HEK293 (cell line): ENCODE results near the gene ARRDC2.

Experiments used
- CTCF ChIA-PET: fragments of 350-600 bp; formaldehyde crosslinking; extraction: SDS; loops from one replicate; lab custom pipeline; 2021; ENCODE audit warnings: antibody characterized with exemption; lab: Yijun Ruan, JAX
- POLR2A ChIA-PET: fragments of 300-600 bp; formaldehyde crosslinking; extraction: SDS; loops from one replicate; lab custom pipeline; 2020; ENCODE audit warnings: antibody characterized with exemption, inconsistent platforms; lab: Yijun Ruan, JAX
- H3K27ac ChIP-seq: fragments of 200-500 bp; sonication (Bioruptor generic); 2 replicates; pipeline ENCODE4 v1.5.1; 2014; ENCODE audit warnings: low read depth, low read length, control low read depth, inconsistent platforms; ENCODE audit errors: extremely low read depth
- H3K36me3 ChIP-seq, 2 experiments: fragments of 200-500 bp in 1 of 2; sonication (Bioruptor generic) in 1 of 2; 1 replicate in 1 of 2; 2 replicates in 1 of 2; pipeline ENCODE4 v1.5.1; 2014 to 2017; ENCODE audit warnings: inconsistent platforms in 2 of 2, low read length in 2 of 2; ENCODE audit not compliant: control insufficient read depth in 2 of 2, insufficient read depth in 1 of 2
- H3K4me1 ChIP-seq: fragments of 200-500 bp; sonication (Bioruptor generic); 2 replicates; pipeline ENCODE4 v1.5.1; 2014; ENCODE audit warnings: mild to moderate bottlenecking, low read length, inconsistent platforms; ENCODE audit not compliant: control insufficient read depth, insufficient read depth
- H3K4me3 ChIP-seq: 2 replicates; pipeline ENCODE4 v1.5.1; 2011; ENCODE audit warnings: low read depth, mild to moderate bottlenecking, control low read depth, low read length, moderate library complexity
- H3K9me3 ChIP-seq: fragments of 200-500 bp; sonication (Bioruptor generic); 2 replicates; pipeline ENCODE4 v1.5.1; 2014; ENCODE audit warnings: low read depth, low read length, inconsistent platforms; ENCODE audit not compliant: control insufficient read depth, insufficient read depth
- BCL11A ChIP-seq: fragments of 450-650 bp; formaldehyde crosslinking; IDR thresholded peaks from 2 replicates; pipeline ENCODE4 v1.5.1; 2016; ENCODE audit warnings: low read depth, missing biosample characterization, missing genetic modification characterization
- FEZF1 ChIP-seq: fragments of 450-650 bp; formaldehyde crosslinking; IDR thresholded peaks from 2 replicates; pipeline ENCODE4 v1.5.1; 2016; ENCODE audit warnings: missing biosample characterization, missing genetic modification characterization
- KLF17 ChIP-seq: fragments of 450-650 bp; formaldehyde crosslinking; IDR thresholded peaks from 2 replicates; pipeline ENCODE4 v1.5.1; 2016; ENCODE audit warnings: missing biosample characterization, missing genetic modification characterization
- RBAK ChIP-seq: fragments of 450-650 bp; formaldehyde crosslinking; IDR thresholded peaks from 2 replicates; pipeline ENCODE4 v1.5.1; 2016; ENCODE audit warnings: missing biosample characterization, missing genetic modification characterization
- SALL2 ChIP-seq: fragments of 450-650 bp; formaldehyde crosslinking; IDR thresholded peaks from 2 replicates; pipeline ENCODE4 v1.5.0; 2017; ENCODE audit warnings: missing biosample characterization, mild to moderate bottlenecking, missing genetic modification characterization, borderline replicate concordance
- SP3 ChIP-seq: fragments of 450-650 bp; formaldehyde crosslinking; IDR thresholded peaks from 2 replicates; pipeline ENCODE4 v1.5.1; 2016; ENCODE audit warnings: missing biosample characterization, missing genetic modification characterization
- ZBTB48 ChIP-seq: fragments of 450-650 bp; formaldehyde crosslinking; IDR thresholded peaks from 2 replicates; pipeline ENCODE4 v1.5.1; 2016; ENCODE audit warnings: missing biosample characterization, missing genetic modification characterization
- ZBTB6 ChIP-seq: fragments of 450-650 bp; formaldehyde crosslinking; IDR thresholded peaks from 2 replicates; pipeline ENCODE4 v1.5.1; 2017; ENCODE audit warnings: missing biosample characterization, missing genetic modification characterization
- ZFHX2 ChIP-seq: fragments of 450-650 bp; formaldehyde crosslinking; conservative IDR thresholded peaks from 2 replicates; pipeline ENCODE4 v1.5.1; 2016; ENCODE audit warnings: missing biosample characterization, missing genetic modification characterization
- ZNF10 ChIP-seq: fragments of 450-650 bp; formaldehyde crosslinking; IDR thresholded peaks from 2 replicates; pipeline ENCODE4 v1.5.1; 2017; ENCODE audit warnings: missing biosample characterization, missing genetic modification characterization
- ZNF132 ChIP-seq: fragments of 450-650 bp; formaldehyde crosslinking; IDR thresholded peaks from 2 replicates; pipeline ENCODE4 v1.5.1; 2017; ENCODE audit warnings: missing biosample characterization, missing genetic modification characterization, borderline replicate concordance
- ZNF266 ChIP-seq: fragments of 450-650 bp; formaldehyde crosslinking; IDR thresholded peaks from 2 replicates; pipeline ENCODE4 v1.5.1; 2016; ENCODE audit warnings: missing biosample characterization, missing genetic modification characterization, low read depth
- ZNF274 ChIP-seq, 2 experiments: fragments of 200-500 bp in 1 of 2; fragments of 450-650 bp in 1 of 2; sonication (Bioruptor generic) in 1 of 2; formaldehyde crosslinking in 1 of 2; IDR thresholded peaks; 2 replicates each; pipeline versions ENCODE4 v1.5.1 to v1.6.1; 2014 to 2016; ENCODE audit warnings: borderline replicate concordance in 1 of 2, inconsistent platforms in 1 of 2, low read length in 1 of 2, missing biosample characterization in 1 of 2, missing genetic modification characterization in 1 of 2
- ZNF311 ChIP-seq: fragments of 450-650 bp; formaldehyde crosslinking; IDR thresholded peaks from 2 replicates; pipeline ENCODE4 v1.5.1; 2017; ENCODE audit warnings: missing biosample characterization, missing genetic modification characterization, borderline replicate concordance
- ZNF366 ChIP-seq: fragments of 450-650 bp; formaldehyde crosslinking; conservative IDR thresholded peaks from 2 replicates; pipeline ENCODE4 v1.5.1; 2016; ENCODE audit warnings: missing biosample characterization, missing genetic modification characterization
- ZNF416 ChIP-seq: fragments of 450-650 bp; formaldehyde crosslinking; IDR thresholded peaks from 2 replicates; pipeline ENCODE4 v1.5.1; 2016; ENCODE audit warnings: missing biosample characterization, missing genetic modification characterization
- ZNF473 ChIP-seq: fragments of 450-650 bp; formaldehyde crosslinking; IDR thresholded peaks from 2 replicates; pipeline ENCODE4 v1.5.1; 2017; ENCODE audit warnings: missing biosample characterization, missing genetic modification characterization
- ZNF555 ChIP-seq: fragments of 450-650 bp; formaldehyde crosslinking; conservative IDR thresholded peaks from 2 replicates; pipeline ENCODE4 v1.5.1; 2017; ENCODE audit warnings: missing biosample characterization, mild to moderate bottlenecking, missing genetic modification characterization, inconsistent platforms
- ZNF843 ChIP-seq: fragments of 450-650 bp; formaldehyde crosslinking; IDR thresholded peaks from 2 replicates; pipeline ENCODE4 v1.5.1; 2016; ENCODE audit warnings: missing biosample characterization, missing genetic modification characterization
- ZSCAN30 ChIP-seq: fragments of 450-650 bp; IDR thresholded peaks from 2 replicates; pipeline ENCODE4 v1.5.1; 2018; ENCODE audit warnings: missing biosample characterization, mild to moderate bottlenecking, missing genetic modification characterization, moderate library complexity
- TF ChIP-seq, protein P1 (sequence below): fragments of 450-650 bp; formaldehyde crosslinking; IDR thresholded peaks from 2 replicates; pipeline ENCODE4 v1.5.1; 2016; ENCODE audit warnings: missing biosample characterization, missing genetic modification characterization
- TF ChIP-seq, protein P2 (sequence below): fragments of 450-650 bp; formaldehyde crosslinking; IDR thresholded peaks from 2 replicates; pipeline ENCODE4 v1.5.1; 2017; ENCODE audit warnings: missing biosample characterization, missing genetic modification characterization
- TF ChIP-seq, protein P3 (sequence below): fragments of 450-650 bp; formaldehyde crosslinking; conservative IDR thresholded peaks from 2 replicates; pipeline ENCODE4 v1.5.1; 2016; ENCODE audit warnings: low read depth, missing biosample characterization, missing genetic modification characterization

ARRDC2 gene

GRCh38 chr19:18007044-18007916 lies 690 bp upstream of the ARRDC2 start:
- Histone ChIP-seq H3K36me3 (peaks cover 0 to 5% of the 10 kb centered on the region in 2 experiments; a peak in 2 of 3 replicates), H3K4me3 (peak overlapping the region; percentile 38), H3K9me3 (no peaks in the 10 kb centered on the region), H3K4me1 (no peaks in the 10 kb centered on the region; the same call in 1 of the 2 replicates), H3K27ac (no peak overlapping the region)
- POLR2A ChIA-PET: interaction anchor here (0.8 to 1.5 kb wide), 4 partner anchors 17 to 52 kb away, joined by 3 to 5 read pairs (median 4); no protein-coding TSS in a partner anchor
- CTCF ChIA-PET: interaction anchor here (0.5 to 6.7 kb wide), 17 partner anchors 10 to 957 kb away, joined by 3 to 101 read pairs (median 3); partner anchors contain the start of gene MPV17L2
- no peak for TF ChIP-seq ZNF132 (tag by site-specific recombination)
- TF ChIP-seq, protein P1, sequence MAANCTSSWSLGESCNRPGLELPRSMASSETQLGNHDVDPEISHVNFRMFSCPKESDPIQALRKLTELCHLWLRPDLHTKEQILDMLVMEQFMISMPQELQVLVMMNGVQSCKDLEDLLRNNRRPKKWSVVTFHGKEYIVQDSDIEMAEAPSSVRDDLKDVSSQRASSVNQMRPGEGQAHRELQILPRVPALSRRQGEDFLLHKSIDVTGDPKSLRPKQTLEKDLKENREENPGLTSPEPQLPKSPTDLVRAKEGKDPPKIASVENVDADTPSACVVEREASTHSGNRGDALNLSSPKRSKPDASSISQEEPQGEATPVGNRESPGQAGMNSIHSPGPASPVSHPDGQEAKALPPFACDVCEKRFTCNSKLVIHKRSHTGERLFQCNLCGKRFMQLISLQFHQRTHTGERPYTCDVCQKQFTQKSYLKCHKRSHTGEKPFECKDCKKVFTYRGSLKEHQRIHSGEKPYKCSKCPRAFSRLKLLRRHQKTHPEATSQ (tag by site-specific recombination): no peak
- no peak for TF ChIP-seq ZNF311 (tag by site-specific recombination)
- TF ChIP-seq, protein P2, sequence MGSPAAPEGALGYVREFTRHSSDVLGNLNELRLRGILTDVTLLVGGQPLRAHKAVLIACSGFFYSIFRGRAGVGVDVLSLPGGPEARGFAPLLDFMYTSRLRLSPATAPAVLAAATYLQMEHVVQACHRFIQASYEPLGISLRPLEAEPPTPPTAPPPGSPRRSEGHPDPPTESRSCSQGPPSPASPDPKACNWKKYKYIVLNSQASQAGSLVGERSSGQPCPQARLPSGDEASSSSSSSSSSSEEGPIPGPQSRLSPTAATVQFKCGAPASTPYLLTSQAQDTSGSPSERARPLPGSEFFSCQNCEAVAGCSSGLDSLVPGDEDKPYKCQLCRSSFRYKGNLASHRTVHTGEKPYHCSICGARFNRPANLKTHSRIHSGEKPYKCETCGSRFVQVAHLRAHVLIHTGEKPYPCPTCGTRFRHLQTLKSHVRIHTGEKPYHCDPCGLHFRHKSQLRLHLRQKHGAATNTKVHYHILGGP (tag by site-specific recombination): no peak
- TF ChIP-seq ZNF10 (tag by site-specific recombination): no peak
- TF ChIP-seq SP3 (tag by site-specific recombination): peak; percentile 31
- no peak for TF ChIP-seq ZNF274 (IDR thresholded peaks at IDR 0.05; ENCODE audit: low read length)
- no peak for TF ChIP-seq ZNF274 (tag by site-specific recombination; IDR thresholded peaks at IDR 0.05; ENCODE audit: borderline replicate concordance)
- TF ChIP-seq, protein P3, sequence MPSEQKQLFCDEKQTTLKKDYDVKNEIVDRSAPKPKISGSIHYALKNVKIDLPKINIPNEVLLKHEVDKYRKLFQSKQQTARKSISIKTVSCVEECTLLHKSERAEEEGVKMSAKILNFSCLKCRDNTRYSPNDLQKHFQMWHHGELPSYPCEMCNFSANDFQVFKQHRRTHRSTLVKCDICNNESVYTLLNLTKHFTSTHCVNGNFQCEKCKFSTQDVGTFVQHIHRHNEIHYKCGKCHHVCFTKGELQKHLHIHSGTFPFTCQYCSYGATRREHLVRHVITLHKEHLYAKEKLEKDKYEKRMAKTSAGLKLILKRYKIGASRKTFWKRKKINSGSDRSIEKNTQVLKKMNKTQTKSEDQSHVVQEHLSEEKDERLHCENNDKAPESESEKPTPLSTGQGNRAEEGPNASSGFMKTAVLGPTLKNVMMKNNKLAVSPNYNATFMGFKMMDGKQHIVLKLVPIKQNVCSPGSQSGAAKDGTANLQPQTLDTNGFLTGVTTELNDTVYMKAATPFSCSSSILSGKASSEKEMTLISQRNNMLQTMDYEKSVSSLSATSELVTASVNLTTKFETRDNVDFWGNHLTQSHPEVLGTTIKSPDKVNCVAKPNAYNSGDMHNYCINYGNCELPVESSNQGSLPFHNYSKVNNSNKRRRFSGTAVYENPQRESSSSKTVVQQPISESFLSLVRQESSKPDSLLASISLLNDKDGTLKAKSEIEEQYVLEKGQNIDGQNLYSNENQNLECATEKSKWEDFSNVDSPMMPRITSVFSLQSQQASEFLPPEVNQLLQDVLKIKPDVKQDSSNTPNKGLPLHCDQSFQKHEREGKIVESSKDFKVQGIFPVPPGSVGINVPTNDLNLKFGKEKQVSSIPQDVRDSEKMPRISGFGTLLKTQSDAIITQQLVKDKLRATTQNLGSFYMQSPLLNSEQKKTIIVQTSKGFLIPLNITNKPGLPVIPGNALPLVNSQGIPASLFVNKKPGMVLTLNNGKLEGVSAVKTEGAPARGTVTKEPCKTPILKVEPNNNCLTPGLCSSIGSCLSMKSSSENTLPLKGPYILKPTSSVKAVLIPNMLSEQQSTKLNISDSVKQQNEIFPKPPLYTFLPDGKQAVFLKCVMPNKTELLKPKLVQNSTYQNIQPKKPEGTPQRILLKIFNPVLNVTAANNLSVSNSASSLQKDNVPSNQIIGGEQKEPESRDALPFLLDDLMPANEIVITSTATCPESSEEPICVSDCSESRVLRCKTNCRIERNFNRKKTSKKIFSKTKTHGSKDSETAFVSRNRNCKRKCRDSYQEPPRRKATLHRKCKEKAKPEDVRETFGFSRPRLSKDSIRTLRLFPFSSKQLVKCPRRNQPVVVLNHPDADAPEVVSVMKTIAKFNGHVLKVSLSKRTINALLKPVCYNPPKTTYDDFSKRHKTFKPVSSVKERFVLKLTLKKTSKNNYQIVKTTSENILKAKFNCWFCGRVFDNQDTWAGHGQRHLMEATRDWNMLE: no peak
- no peak for TF ChIP-seq BCL11A (tag by site-specific recombination)
- peak; percentile 96 for TF ChIP-seq ZFHX2 (tag by site-specific recombination)
- TF ChIP-seq ZSCAN30 (tag by site-specific recombination): 0 out of 2 replicates have a peak, but pooled peaks have one; percentile 35
- TF ChIP-seq ZNF555 (tag by site-specific recombination): no peak
- TF ChIP-seq ZBTB48 (tag by site-specific recombination): peak; percentile 17; the same call in 1 of the 2 replicates
- TF ChIP-seq ZNF843 (tag by site-specific recombination): no peak
- no peak for TF ChIP-seq ZNF473 (tag by site-specific recombination)
- no peak for TF ChIP-seq ZNF416 (tag by site-specific recombination)
- peak; percentile 14; the same call in 1 of the 2 replicates for TF ChIP-seq ZNF366 (tag by site-specific recombination)
- no peak for TF ChIP-seq RBAK (tag by site-specific recombination)
- no peak for TF ChIP-seq FEZF1 (tag by site-specific recombination)
- TF ChIP-seq ZNF266 (tag by site-specific recombination): no peak
- TF ChIP-seq KLF17: peak; percentile 40; the same call in 1 of the 2 replicates
- no peak for TF ChIP-seq ZBTB6 (tag by site-specific recombination)
- TF ChIP-seq SALL2 (tag by site-specific recombination): no peak
